HEK293 (cell line): Measurements from ENCODE around the gene MRS2.

Experiments used
- MEIS1 ChIP-seq: sonication (generic); formaldehyde crosslinking; IDR thresholded peaks from 2 replicates; pipeline ENCODE4 v1.8.1; 2022; ENCODE audit warnings: missing genetic modification reagents, mild to moderate bottlenecking, borderline replicate concordance
- ZBTB1 ChIP-seq: fragments of 450-650 bp; formaldehyde crosslinking; IDR thresholded peaks from 2 replicates; pipeline ENCODE4 v1.5.1; 2016; ENCODE audit warnings: missing biosample characterization, missing genetic modification characterization
- ZBTB21 ChIP-seq: fragments of 450-650 bp; formaldehyde crosslinking; IDR thresholded peaks from 2 replicates; pipeline ENCODE4 v1.5.1; 2017; ENCODE audit warnings: missing biosample characterization, missing genetic modification characterization
- ZFP69B ChIP-seq: fragments of 450-650 bp; formaldehyde crosslinking; IDR thresholded peaks from 2 replicates; pipeline ENCODE4 v1.5.1; 2016; ENCODE audit warnings: missing biosample characterization, missing genetic modification characterization
- ZNF175 ChIP-seq: fragments of 450-650 bp; formaldehyde crosslinking; IDR thresholded peaks from 2 replicates; pipeline ENCODE4 v1.5.1; 2016; ENCODE audit warnings: missing biosample characterization, missing genetic modification characterization
- ZNF274 ChIP-seq, 2 experiments: fragments of 200-500 bp in 1 of 2; fragments of 450-650 bp in 1 of 2; sonication (Bioruptor generic) in 1 of 2; formaldehyde crosslinking in 1 of 2; IDR thresholded peaks; 2 replicates each; pipeline versions ENCODE4 v1.5.1 to v1.6.1; 2014 to 2016; ENCODE audit warnings: borderline replicate concordance in 1 of 2, inconsistent platforms in 1 of 2, low read length in 1 of 2, missing biosample characterization in 1 of 2, missing genetic modification characterization in 1 of 2
- ZNF76 ChIP-seq: fragments of 450-650 bp; formaldehyde crosslinking; IDR thresholded peaks from 2 replicates; pipeline ENCODE4; 2016; ENCODE audit warnings: low read depth, missing biosample characterization, missing genetic modification characterization, borderline replicate concordance
- ZXDB ChIP-seq: fragments of 450-650 bp; formaldehyde crosslinking; IDR thresholded peaks from 2 replicates; pipeline ENCODE4 v1.5.1; 2016; ENCODE audit warnings: missing biosample characterization, missing genetic modification characterization
- TF ChIP-seq, protein P1 (sequence below): fragments of 450-650 bp; formaldehyde crosslinking; IDR thresholded peaks from 2 replicates; pipeline ENCODE4 v1.5.1; 2016; ENCODE audit warnings: missing biosample characterization, missing genetic modification characterization
- TF ChIP-seq, protein P2 (sequence below): fragments of 450-650 bp; formaldehyde crosslinking; IDR thresholded peaks from 2 replicates; pipeline ENCODE4 v1.5.1; 2016; ENCODE audit warnings: missing biosample characterization, missing genetic modification characterization
- TF ChIP-seq, protein P3 (sequence below): fragments of 450-650 bp; formaldehyde crosslinking; IDR thresholded peaks from 2 replicates; pipeline ENCODE4 v1.5.1; 2016; ENCODE audit warnings: missing biosample characterization, missing genetic modification characterization, low read depth
- TF ChIP-seq, protein P4 (sequence below): fragments of 450-650 bp; formaldehyde crosslinking; IDR thresholded peaks from 2 replicates; pipeline ENCODE4 v1.5.1; 2016; ENCODE audit warnings: missing biosample characterization, missing genetic modification characterization, low read depth
- TF ChIP-seq, protein P5 (sequence below): fragments of 450-650 bp; formaldehyde crosslinking; IDR thresholded peaks from 2 replicates; pipeline ENCODE4 v1.5.1; 2016; ENCODE audit warnings: missing biosample characterization, missing genetic modification characterization
- TF ChIP-seq, protein P6 (sequence below): fragments of 450-650 bp; formaldehyde crosslinking; IDR thresholded peaks from 2 replicates; pipeline ENCODE4 v1.5.1; 2016; ENCODE audit warnings: missing biosample characterization, missing genetic modification characterization

DNA sequence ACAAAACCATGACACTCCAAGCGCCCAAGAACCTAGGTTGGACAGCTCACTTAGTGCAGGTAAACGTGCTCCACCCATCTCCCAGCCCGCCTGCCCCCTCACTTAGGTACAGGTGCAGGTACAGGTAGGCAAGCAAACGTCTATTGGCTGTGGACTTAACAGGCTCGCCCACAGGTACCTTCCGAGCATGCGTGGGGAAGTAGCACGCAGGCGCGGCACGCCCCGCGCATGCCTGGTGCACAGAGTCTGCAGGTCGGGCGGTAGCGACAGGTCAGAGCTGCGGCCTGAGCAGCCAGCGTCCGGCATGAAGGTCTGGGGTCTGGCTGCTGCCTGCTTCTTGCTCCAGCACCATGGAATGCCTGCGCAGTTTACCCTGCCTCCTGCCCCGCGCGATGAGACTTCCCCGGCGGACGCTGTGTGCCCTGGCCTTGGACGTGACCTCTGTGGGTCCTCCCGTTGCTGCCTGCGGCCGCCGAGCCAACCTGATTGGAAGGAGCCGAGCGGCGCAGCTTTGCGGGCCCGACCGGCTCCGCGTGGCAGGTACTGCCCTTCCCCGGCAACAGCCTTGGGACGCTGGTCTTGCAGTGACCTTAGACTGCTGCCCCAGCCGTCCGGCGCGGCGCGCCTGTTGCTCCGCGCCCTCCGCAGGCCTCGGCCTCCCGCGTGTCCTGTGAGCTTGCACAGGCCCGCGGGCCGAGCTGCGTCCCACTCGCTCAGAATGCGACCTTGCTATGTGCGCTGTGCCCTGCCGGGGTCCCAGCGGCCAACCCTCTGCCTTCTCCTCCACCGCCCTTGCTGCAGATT, at the start of gene MRS2:
- TF ChIP-seq, protein P1, sequence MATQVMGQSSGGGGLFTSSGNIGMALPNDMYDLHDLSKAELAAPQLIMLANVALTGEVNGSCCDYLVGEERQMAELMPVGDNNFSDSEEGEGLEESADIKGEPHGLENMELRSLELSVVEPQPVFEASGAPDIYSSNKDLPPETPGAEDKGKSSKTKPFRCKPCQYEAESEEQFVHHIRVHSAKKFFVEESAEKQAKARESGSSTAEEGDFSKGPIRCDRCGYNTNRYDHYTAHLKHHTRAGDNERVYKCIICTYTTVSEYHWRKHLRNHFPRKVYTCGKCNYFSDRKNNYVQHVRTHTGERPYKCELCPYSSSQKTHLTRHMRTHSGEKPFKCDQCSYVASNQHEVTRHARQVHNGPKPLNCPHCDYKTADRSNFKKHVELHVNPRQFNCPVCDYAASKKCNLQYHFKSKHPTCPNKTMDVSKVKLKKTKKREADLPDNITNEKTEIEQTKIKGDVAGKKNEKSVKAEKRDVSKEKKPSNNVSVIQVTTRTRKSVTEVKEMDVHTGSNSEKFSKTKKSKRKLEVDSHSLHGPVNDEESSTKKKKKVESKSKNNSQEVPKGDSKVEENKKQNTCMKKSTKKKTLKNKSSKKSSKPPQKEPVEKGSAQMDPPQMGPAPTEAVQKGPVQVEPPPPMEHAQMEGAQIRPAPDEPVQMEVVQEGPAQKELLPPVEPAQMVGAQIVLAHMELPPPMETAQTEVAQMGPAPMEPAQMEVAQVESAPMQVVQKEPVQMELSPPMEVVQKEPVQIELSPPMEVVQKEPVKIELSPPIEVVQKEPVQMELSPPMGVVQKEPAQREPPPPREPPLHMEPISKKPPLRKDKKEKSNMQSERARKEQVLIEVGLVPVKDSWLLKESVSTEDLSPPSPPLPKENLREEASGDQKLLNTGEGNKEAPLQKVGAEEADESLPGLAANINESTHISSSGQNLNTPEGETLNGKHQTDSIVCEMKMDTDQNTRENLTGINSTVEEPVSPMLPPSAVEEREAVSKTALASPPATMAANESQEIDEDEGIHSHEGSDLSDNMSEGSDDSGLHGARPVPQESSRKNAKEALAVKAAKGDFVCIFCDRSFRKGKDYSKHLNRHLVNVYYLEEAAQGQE, result 0 out of 2 replicates have a peak, but pooled peaks have one; percentile 13
- TF ChIP-seq, protein P2, sequence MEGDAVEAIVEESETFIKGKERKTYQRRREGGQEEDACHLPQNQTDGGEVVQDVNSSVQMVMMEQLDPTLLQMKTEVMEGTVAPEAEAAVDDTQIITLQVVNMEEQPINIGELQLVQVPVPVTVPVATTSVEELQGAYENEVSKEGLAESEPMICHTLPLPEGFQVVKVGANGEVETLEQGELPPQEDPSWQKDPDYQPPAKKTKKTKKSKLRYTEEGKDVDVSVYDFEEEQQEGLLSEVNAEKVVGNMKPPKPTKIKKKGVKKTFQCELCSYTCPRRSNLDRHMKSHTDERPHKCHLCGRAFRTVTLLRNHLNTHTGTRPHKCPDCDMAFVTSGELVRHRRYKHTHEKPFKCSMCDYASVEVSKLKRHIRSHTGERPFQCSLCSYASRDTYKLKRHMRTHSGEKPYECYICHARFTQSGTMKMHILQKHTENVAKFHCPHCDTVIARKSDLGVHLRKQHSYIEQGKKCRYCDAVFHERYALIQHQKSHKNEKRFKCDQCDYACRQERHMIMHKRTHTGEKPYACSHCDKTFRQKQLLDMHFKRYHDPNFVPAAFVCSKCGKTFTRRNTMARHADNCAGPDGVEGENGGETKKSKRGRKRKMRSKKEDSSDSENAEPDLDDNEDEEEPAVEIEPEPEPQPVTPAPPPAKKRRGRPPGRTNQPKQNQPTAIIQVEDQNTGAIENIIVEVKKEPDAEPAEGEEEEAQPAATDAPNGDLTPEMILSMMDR (tag by site-specific recombination), result peak; percentile 71
- TF ChIP-seq MEIS1 (peak; percentile 22; the same call in 1 of the 2 replicates), ZBTB21 (tag by site-specific recombination) (no peak), ZNF175 (tag by site-specific recombination) (no peak), ZNF274 (IDR thresholded peaks at IDR 0.05; ENCODE audit: low read length) (no peak), ZNF274 (tag by site-specific recombination; IDR thresholded peaks at IDR 0.05; ENCODE audit: borderline replicate concordance) (no peak), ZNF76 (tag by site-specific recombination) (peak; percentile 51; the same call in 1 of the 2 replicates), ZXDB (tag by site-specific recombination) (peak; percentile 76), ZFP69B (peak; percentile 77; the same call in 1 of the 2 replicates), ZBTB1 (tag by site-specific recombination) (no peak)
- TF ChIP-seq, protein P3, sequence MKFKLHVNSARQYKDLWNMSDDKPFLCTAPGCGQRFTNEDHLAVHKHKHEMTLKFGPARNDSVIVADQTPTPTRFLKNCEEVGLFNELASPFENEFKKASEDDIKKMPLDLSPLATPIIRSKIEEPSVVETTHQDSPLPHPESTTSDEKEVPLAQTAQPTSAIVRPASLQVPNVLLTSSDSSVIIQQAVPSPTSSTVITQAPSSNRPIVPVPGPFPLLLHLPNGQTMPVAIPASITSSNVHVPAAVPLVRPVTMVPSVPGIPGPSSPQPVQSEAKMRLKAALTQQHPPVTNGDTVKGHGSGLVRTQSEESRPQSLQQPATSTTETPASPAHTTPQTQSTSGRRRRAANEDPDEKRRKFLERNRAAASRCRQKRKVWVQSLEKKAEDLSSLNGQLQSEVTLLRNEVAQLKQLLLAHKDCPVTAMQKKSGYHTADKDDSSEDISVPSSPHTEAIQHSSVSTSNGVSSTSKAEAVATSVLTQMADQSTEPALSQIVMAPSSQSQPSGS, result no peak
- TF ChIP-seq, protein P4, sequence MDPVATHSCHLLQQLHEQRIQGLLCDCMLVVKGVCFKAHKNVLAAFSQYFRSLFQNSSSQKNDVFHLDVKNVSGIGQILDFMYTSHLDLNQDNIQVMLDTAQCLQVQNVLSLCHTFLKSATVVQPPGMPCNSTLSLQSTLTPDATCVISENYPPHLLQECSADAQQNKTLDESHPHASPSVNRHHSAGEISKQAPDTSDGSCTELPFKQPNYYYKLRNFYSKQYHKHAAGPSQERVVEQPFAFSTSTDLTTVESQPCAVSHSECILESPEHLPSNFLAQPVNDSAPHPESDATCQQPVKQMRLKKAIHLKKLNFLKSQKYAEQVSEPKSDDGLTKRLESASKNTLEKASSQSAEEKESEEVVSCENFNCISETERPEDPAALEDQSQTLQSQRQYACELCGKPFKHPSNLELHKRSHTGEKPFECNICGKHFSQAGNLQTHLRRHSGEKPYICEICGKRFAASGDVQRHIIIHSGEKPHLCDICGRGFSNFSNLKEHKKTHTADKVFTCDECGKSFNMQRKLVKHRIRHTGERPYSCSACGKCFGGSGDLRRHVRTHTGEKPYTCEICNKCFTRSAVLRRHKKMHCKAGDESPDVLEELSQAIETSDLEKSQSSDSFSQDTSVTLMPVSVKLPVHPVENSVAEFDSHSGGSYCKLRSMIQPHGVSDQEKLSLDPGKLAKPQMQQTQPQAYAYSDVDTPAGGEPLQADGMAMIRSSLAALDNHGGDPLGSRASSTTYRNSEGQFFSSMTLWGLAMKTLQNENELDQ (tag by site-specific recombination), result no peak
- TF ChIP-seq, protein P5, sequence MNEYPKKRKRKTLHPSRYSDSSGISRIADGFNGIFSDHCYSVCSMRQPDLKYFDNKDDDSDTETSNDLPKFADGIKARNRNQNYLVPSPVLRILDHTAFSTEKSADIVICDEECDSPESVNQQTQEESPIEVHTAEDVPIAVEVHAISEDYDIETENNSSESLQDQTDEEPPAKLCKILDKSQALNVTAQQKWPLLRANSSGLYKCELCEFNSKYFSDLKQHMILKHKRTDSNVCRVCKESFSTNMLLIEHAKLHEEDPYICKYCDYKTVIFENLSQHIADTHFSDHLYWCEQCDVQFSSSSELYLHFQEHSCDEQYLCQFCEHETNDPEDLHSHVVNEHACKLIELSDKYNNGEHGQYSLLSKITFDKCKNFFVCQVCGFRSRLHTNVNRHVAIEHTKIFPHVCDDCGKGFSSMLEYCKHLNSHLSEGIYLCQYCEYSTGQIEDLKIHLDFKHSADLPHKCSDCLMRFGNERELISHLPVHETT (tag by site-specific recombination), result peak; percentile 50; the same call in 1 of the 2 replicates
- TF ChIP-seq, protein P6, sequence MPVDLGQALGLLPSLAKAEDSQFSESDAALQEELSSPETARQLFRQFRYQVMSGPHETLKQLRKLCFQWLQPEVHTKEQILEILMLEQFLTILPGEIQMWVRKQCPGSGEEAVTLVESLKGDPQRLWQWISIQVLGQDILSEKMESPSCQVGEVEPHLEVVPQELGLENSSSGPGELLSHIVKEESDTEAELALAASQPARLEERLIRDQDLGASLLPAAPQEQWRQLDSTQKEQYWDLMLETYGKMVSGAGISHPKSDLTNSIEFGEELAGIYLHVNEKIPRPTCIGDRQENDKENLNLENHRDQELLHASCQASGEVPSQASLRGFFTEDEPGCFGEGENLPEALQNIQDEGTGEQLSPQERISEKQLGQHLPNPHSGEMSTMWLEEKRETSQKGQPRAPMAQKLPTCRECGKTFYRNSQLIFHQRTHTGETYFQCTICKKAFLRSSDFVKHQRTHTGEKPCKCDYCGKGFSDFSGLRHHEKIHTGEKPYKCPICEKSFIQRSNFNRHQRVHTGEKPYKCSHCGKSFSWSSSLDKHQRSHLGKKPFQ (tag by site-specific recombination), result no peak
